IPS-NIHi11 (cell line): Measurements from ENCODE around the gene A4GALT.
A peak's percentile ranks its signal among the peaks of the same experiment; 100 is the strongest.

Experiments
- DNase-seq: peaks from one replicate; pipeline ENCODE4 v3.0.0; 2012; ENCODE audit warnings: mixed read lengths, low spot score

Gene A4GALT

GRCh38 chr22:42702675-42703074, 18.0 kb downstream of the A4GALT start:
- DNase-seq = peak; percentile 10

DNA sequence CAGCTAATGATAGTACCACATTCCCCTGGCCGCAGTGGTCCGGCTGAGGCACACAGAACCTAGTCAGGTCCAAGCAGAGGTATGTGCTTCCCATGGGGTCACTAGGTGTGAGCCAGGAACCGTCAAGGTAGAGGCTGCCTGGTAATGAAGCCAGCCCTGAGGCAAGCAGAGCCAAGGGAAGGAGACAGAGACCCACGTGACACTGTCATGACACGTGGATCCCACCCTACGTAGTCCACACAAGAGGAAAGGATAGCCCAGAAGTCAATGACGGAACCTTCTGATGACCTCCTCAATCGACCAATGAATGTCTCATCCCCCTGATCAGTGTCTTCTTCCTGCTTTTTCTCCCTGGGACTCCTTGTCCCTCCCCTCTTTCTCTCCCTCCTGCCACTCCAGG, 19.0 kb downstream of the A4GALT start:
- no peak for DNase-seq

- DNase-seq = no peak
Measured at GRCh38 chr22:42700901-42701300, 19.8 kb downstream of the A4GALT start.

- peak; percentile 3 for DNase-seq
Measured at GRCh38 chr22:42700355-42700754, 20.3 kb downstream of the A4GALT start.

DNA sequence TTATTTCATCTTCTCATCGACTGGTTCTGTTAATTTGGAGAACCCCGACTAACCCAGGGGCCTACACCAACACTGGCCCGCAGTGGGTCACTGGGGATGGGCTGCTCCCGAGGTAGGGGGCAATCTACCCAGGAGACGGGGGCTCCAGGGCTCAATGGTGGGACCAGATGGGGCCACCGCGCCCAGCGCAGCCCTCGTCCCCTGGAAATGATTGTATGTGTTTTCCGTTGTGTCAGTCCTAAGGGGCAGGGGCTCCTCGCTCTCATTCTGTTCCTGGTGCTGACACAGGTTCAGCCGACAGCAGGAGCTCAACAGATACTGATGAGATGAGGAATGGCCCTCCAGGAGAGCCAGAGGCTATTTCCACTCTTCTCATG, 20.7 kb downstream of the A4GALT start:
- DNase-seq = peak; percentile 2

- DNase-seq = peak; percentile 20
Measured at GRCh38 chr22:42699281-42699975, 21.2 kb downstream of the A4GALT start.

DNA sequence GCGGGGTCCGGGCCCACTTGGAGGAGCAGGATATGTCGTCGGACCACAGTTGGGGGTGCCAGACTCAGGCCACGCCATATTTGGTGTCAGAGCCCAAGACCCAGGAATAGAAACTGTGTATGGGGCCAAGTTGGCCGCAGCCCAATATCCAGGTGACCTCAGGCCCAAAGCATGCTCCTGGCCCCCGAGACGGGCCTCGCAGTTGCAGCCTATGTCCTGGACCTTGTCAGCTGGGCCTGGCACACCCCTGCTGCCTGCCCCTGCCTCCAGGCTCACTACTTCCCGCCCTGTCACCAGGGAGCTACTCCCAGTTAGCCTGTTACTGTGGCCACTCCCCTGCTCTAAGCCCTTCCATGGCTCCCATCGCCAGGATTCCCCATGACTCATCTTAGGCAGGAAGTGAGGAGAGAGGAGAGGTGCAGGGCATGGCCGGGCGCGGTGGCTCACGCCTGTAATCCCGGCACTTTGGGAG, 23.1 kb downstream of the A4GALT start:
- peak; percentile 63 for DNase-seq

GRCh38 chr22:42696331-42696967, 24.2 kb downstream of the A4GALT start:
- DNase-seq = peak; percentile 7

- DNase-seq = peak; percentile 9
Measured at GRCh38 chr22:42695294-42695693, 25.4 kb downstream of the A4GALT start.

DNA sequence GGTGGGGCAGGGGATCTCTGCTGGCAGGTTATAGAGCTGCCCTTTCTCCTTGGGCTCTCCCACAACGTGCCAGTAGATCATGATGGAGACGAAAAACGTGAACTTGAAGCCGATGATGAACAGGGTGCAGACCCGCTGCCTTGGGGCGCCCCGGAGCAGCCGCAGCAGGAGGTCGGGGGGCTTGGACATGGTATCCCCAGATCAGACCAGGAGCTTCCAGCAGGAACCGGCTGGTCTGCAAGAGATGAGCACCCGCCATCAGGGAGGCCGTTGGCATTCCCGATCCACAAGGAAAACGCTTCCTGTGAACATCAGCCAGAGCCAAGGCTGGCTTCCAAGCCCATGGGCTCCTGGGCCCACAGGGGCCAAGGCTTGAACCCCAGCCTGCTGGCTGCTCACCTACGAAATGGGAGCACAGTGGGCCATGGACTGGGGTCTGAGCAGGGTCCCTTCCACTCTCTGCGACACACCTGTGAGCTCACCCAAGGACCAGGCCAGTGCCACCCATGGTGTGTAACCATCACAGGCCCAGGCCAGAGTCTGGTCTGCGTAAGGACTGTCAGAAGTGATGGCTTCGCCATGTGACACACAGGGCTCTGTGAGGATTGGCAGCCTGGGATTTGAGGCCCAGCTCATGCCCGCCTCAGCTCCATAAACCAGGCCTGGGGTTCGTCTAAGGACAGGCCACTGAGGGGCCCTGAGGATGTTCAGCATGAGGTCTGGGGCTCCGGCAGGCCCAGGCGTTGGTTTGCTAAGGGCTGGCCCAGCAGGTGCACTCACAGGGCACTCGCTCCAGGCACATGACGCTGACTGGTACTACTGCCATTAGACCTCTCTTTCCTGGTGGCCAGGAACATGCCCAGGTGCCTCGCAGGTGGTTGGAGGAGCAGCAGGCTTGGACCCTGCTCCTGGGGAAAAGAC, 26.6 kb downstream of the A4GALT start:
- DNase-seq = peak; percentile 4

DNA sequence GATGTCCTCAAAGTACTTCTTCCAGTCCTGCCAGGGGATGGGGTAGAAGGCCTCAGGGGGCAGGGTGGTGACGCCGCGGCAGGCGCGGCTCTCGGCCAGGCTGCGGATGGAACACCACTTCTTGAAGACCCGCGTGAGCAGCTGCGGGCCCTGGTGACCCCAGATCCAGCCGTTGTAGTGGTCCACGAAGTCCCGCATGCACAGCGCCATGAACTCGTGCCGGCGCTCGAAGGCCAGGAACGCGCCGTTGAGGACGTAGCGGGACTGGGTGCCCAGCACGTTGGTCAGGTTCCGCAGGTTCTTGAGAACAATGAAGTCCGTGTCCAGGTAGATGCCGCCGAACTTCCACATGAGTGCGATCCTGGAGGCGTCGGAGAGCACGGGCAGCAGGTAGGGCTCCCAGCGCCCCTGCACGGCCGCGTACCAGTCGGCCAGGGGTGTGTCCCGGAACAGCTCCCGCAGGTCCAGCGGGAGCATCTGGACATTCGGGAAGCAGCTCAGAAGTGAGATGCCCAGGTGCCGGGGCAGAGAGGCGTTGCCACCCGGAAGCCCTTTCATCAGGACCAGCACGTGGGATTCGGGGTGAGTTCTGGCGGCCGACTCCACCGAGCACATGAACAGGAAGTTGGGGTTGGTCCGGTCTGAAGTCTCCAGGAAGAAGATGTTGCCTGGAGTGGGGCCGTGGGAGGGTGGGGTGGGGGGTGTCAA, 27.5 kb downstream of the A4GALT start:
- DNase-seq = peak; percentile 9

DNA sequence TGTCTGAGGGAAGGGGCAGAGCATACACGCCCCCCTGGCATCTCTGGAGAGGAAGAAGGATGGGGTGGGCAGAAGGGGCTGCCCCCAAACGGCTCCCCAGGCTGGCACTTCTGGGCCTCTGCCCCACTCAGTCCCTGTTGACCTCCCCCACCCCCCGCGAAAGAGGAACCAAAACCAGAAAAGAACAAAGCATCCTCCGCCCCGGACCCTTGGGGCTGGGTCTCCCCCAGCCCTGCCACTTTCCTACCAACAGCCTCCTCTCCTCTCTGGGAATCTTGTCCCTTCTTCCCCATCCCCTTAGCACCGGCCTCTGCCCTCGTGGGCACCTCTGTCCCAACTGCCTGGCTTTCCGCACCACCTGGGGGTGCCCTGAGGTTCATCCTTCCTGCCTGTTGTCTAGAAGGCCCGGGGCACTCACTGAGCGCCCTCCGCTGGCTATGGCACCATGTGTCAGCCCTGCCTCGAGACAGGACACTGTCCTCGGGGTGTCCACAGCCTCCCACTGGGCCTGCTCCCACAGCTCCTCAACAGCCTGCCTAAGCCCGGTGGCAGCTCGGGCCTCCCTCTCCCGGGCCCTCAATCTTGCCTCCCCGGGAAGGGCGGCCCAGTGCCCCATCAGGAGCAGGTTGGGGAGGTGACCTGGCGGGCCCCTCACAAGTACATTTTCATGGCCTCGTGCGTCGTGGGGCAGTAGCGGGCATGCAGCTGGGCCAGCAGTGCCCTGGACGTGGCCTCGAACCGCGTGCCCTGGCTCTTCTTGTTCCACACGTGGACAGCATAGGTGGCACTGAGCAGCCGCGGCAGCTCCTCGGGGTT, 28.2 kb downstream of the A4GALT start:
- no peak for DNase-seq

GRCh38 chr22:42691440-42691839, 29.2 kb downstream of the A4GALT start:
- no peak for DNase-seq

GRCh38 chr22:42688241-42689211, 32.1 kb downstream of the A4GALT start:
- DNase-seq = peak; percentile 81

- no peak for DNase-seq
Measured at GRCh38 chr22:42686756-42687491, 33.7 kb downstream of the A4GALT start.

- DNase-seq = peak; percentile 55
Measured at GRCh38 chr22:42685941-42686653, 34.6 kb downstream of the A4GALT start.

GRCh38 chr22:42684462-42685195, 36.0 kb downstream of the A4GALT start:
- DNase-seq = no peak
